K562 (cell line): Measurements from ENCODE around the gene RNH1. TPM values are rescaled to one million over a fixed set of nuclear protein-coding genes. Genes with fewer than 3 reads are reported as not detected.

Experiments used
- DMBX1 ChIP-seq: fragments of 250-450 bp; sonication (Bioruptor Pico); IDR thresholded peaks from 2 replicates; pipeline ENCODE4 v1.8.0; 2022; ENCODE audit warnings: inconsistent platforms, mild to moderate bottlenecking, moderate library complexity, borderline replicate concordance
- FOXA3 ChIP-seq, 2 experiments: fragments of 450-650 bp in 1 of 2; sonication (generic) in 1 of 2; formaldehyde crosslinking; IDR thresholded peaks in 1 of 2; conservative IDR thresholded peaks in 1 of 2; 2 replicates each; pipeline versions ENCODE4 v1.4.0 to v1.8.0; 2020 to 2022; ENCODE audit warnings: mild to moderate bottlenecking in 2 of 2, missing genetic modification reagents in 1 of 2
- HDAC1 ChIP-seq, 2 experiments: fragments of 450-650 bp; IDR thresholded peaks; 2 replicates each; pipeline ENCODE4 v1.6.1; 2016 to 2017; ENCODE audit warnings: inconsistent platforms in 1 of 2, mild to moderate bottlenecking in 1 of 2, moderate library complexity in 1 of 2
- MAX ChIP-seq: sonication (generic); formaldehyde crosslinking; IDR thresholded peaks from 2 replicates; pipeline ENCODE4 v1.9.0; 2022; ENCODE audit warnings: mild to moderate bottlenecking, missing genetic modification reagents
- MGA ChIP-seq: fragments of 450-650 bp; IDR thresholded peaks from 2 replicates; pipeline ENCODE4 v1.6.1; 2016; ENCODE audit warnings: mild to moderate bottlenecking, moderate library complexity
- MXI1 ChIP-seq: IDR thresholded peaks from 2 replicates; pipeline ENCODE4 v1.6.1; 2011; ENCODE audit warnings: low read depth, mild to moderate bottlenecking, improper control_type of control experiment, low read length
- PCBP1 ChIP-seq: fragments of 200-400 bp; formaldehyde crosslinking; IDR thresholded peaks from 2 replicates; pipeline ENCODE4 v1.6.1; 2018; ENCODE audit warnings: mild to moderate bottlenecking, low read depth, low read length; ENCODE audit not compliant: poor library complexity, severe bottlenecking
- POLR2A ChIP-seq: fragments of 450-650 bp; conservative IDR thresholded peaks from 2 replicates; pipeline ENCODE4 v1.6.1; 2016
- SAP30 ChIP-seq: fragments of 200-600 bp; sonication (generic); IDR thresholded peaks from 2 replicates; pipeline ENCODE4 v1.6.1; 2012; ENCODE audit warnings: borderline replicate concordance, low read depth, mild to moderate bottlenecking, moderate library complexity, low read length, control low read depth, inconsistent platforms; ENCODE audit not compliant: insufficient read depth, poor library complexity, severe bottlenecking
- STAT5A ChIP-seq: IDR thresholded peaks from 2 replicates; pipeline ENCODE4 v1.6.1; 2012; ENCODE audit warnings: low read length, inconsistent platforms, borderline replicate concordance
- SUPT5H ChIP-seq: fragments of 450-650 bp; IDR thresholded peaks from 2 replicates; pipeline ENCODE4 v1.6.1; 2016
- TBP ChIP-seq: optimal IDR thresholded peaks from 2 replicates; pipeline ENCODE3; 2011; ENCODE audit warnings: low read depth, low read length, improper control_type of control experiment
- ZC3H11A ChIP-seq: IDR thresholded peaks from 2 replicates; pipeline ENCODE4 v1.6.1; 2012; ENCODE audit warnings: low read depth, low read length, improper control_type of control experiment
- ZNF224 ChIP-seq: sonication (generic); formaldehyde crosslinking; IDR thresholded peaks from 2 replicates; pipeline ENCODE4 v1.8.0; 2022; ENCODE audit warnings: mild to moderate bottlenecking, missing genetic modification reagents
- ZNF76 ChIP-seq: fragments of 250-450 bp; sonication (Bioruptor Pico); IDR thresholded peaks from 2 replicates; pipeline ENCODE4 v1.4.0; 2020; ENCODE audit warnings: mild to moderate bottlenecking, moderate library complexity, borderline replicate concordance
- polyA plus RNA-seq, 8 experiments: library from polyadenylated mRNA; depleted of rRNA in 4 of 8; stranded (reverse) in 5 of 8; unstranded in 3 of 8; fragments of >200 nt; fragmentation: Nextera tagmentation in 2 of 8; fragmentation: Illumina TruSeq in 1 of 8; extraction: Ambion mirVana in 2 of 8; extraction: Trizol in 1 of 8; gene quantifications; 2 replicates each; pipeline versions ENCODE4 v1.2.1 to v1.2.3, GENCODE V29; 2011 to 2014; ENCODE audit warnings: inconsistent platforms in 1 of 8, missing spikeins in 1 of 8
- total RNA-seq, 7 experiments: library from RNA; depleted of rRNA in 6 of 7; stranded (reverse); fragments of >200 nt in 6 of 7; fragmentation: Illumina TruSeq in 2 of 7; extraction: Trizol in 2 of 7; gene quantifications; 2 replicates each; pipeline versions ENCODE4 v1.2.1 to v1.2.3, GENCODE V29; 2011 to 2021; ENCODE audit warnings: low replicate concordance in 1 of 7

RNH1 gene
- total and polyA plus RNA-seq, 9 of the 15 experiments (the other 6 are each of a cell fraction or from before 2014, with no cell fraction given) = 2.5 to 160 (median 44.3) TPM

GRCh38 chr11:504053-504993 lies 2.7 kb downstream of the RNH1 start (continued):
- TF ChIP-seq TBP = peak; percentile 54
- peak in 1 of 2 experiments; percentile 61; a peak in 1 of 4 replicates for TF ChIP-seq HDAC1 (IDR thresholded peaks at IDR 0.05)
- TF ChIP-seq ZC3H11A = no peak
- peak; percentile 61 for TF ChIP-seq MAX (CRISPR knock-in tag)
- TF ChIP-seq STAT5A = peak; percentile 41; the same call in 1 of the 2 replicates
- TF ChIP-seq MGA = peak; percentile 74
- TF ChIP-seq POLR2A = peak; percentile 51; the same call in 1 of the 2 replicates
- TF ChIP-seq SAP30 = peak; percentile 14
- no peak for TF ChIP-seq ZNF224 (CRISPR knock-in tag)
- TF ChIP-seq PCBP1 = peak; percentile 54
- peak in 1 of 2 experiments; percentile 6; a peak in 1 of 4 replicates for TF ChIP-seq FOXA3 (CRISPR knock-in tag; conservative IDR thresholded peaks at IDR 0.05 in 1 of 2, IDR thresholded peaks at IDR 0.05 in 1 of 2)
- TF ChIP-seq DMBX1 (CRISPR knock-in tag) = peak; percentile 50; the same call in 1 of the 2 replicates
- TF ChIP-seq ZNF76 (CRISPR knock-in tag) = 0 out of 2 replicates have a peak, but pooled peaks have one; percentile 43
- peak; percentile 19; the same call in 1 of the 2 replicates for TF ChIP-seq MXI1
- TF ChIP-seq SUPT5H = peak; percentile 61
